Upper lobe of left lung (tissue), 6 donors: ENCODE data around the gene HOATZ. TPM values are rescaled to one million over a fixed set of nuclear protein-coding genes. Genes with fewer than 3 reads are reported as not detected.

Source experiments
- ATAC-seq, 2 donors: fragments of 200-7000 bp; cut with Tn5 transposase; one replicate each; pipeline ENCODE4 v1.9.1; 2022; ENCODE audit warnings: mild to moderate bottlenecking in 2 of 2, moderate library complexity in 2 of 2; ENCODE audit not compliant: low FRiP score in 2 of 2
- DNase-seq, 2 donors: peaks; one replicate each; pipeline ENCODE4 v3.0.0-alpha.2; 2019 to 2020
- H3K27ac ChIP-seq, 4 donors: fragments of 200-600 bp; sonication (generic); one replicate each; pipeline ENCODE4 v1.5.1; 2016 to 2019
- H3K27me3 ChIP-seq, 4 donors: fragments of 200-600 bp; sonication (generic); one replicate each; pipeline ENCODE4 v1.5.1; 2017 to 2019
- H3K36me3 ChIP-seq, 4 donors: fragments of 200-600 bp; sonication (generic); one replicate each; pipeline ENCODE4 v1.5.1; 2016 to 2019
- H3K4me1 ChIP-seq, 4 donors: fragments of 200-600 bp; sonication (generic); one replicate each; pipeline ENCODE4 v1.5.1; 2018 to 2019
- H3K4me3 ChIP-seq, 4 donors: fragments of 200-600 bp; sonication (generic); one replicate each; pipeline ENCODE4 v1.5.1; 2017 to 2019; ENCODE audit warnings: mild to moderate bottlenecking in 2 of 4, moderate library complexity in 1 of 4
- H3K9me3 ChIP-seq, 4 donors: fragments of 200-600 bp; sonication (generic); one replicate each; pipeline ENCODE4 v1.5.1; 2018 to 2019
- EP300 ChIP-seq, 4 donors: sonication (generic); formaldehyde crosslinking; IDR thresholded peaks; one replicate each; pipeline ENCODE4 v1.5.1; 2017; ENCODE audit warnings: antibody characterized with exemption in 4 of 4, control low read depth in 2 of 4
- POLR2A ChIP-seq, 4 donors: fragments of 450-650 bp; IDR thresholded peaks; one replicate each; pipeline ENCODE4 v1.5.1; 2016 to 2017; ENCODE audit warnings: antibody characterized with exemption in 4 of 4, mild to moderate bottlenecking in 2 of 4
- POLR2AphosphoS5 ChIP-seq, 2 donors: sonication (generic); formaldehyde crosslinking; IDR thresholded peaks; one replicate each; pipeline ENCODE4 v1.5.1; 2017; ENCODE audit warnings: antibody characterized with exemption in 2 of 2
- WGBS, 2 donors: methylation state at CpG; one replicate each; pipeline ENCODE4 v1.1.5; 2017 to 2018; 5-methylcytosine and 5-hydroxymethylcytosine counted together
- total RNA-seq, 6 donors: library from RNA; depleted of rRNA in 4 of 6; stranded (reverse); fragments of >200 nt in 4 of 6; gene quantifications; one replicate each; pipeline versions ENCODE4 v1.1.0 to v1.2.1, GENCODE V29; 2016 to 2021
- TF ChIP-seq, protein P1 (sequence below), 6 experiments: fragments of 450-650 bp in 4 of 6; fragments of 200-600 bp in 2 of 6; sonication (generic) in 2 of 6; IDR thresholded peaks; one replicate each; pipeline ENCODE4 v1.5.1; 2016 to 2019; ENCODE audit warnings: antibody characterized with exemption in 6 of 6
- donor health status: DM: no; HTN: no; CAD: no; lungs with moderate emphysema.
- donor health status: DM: no; HTN: yes; CAD: no; lungs with severe emphysema.

The HOATZ gene
- 10 to 100 TPM in 1 of 6 donors, 1 to 10 TPM in 4, under 1 TPM in 1; 0.37 to 59.0 (median 8.1) TPM for total RNA-seq

DNA sequence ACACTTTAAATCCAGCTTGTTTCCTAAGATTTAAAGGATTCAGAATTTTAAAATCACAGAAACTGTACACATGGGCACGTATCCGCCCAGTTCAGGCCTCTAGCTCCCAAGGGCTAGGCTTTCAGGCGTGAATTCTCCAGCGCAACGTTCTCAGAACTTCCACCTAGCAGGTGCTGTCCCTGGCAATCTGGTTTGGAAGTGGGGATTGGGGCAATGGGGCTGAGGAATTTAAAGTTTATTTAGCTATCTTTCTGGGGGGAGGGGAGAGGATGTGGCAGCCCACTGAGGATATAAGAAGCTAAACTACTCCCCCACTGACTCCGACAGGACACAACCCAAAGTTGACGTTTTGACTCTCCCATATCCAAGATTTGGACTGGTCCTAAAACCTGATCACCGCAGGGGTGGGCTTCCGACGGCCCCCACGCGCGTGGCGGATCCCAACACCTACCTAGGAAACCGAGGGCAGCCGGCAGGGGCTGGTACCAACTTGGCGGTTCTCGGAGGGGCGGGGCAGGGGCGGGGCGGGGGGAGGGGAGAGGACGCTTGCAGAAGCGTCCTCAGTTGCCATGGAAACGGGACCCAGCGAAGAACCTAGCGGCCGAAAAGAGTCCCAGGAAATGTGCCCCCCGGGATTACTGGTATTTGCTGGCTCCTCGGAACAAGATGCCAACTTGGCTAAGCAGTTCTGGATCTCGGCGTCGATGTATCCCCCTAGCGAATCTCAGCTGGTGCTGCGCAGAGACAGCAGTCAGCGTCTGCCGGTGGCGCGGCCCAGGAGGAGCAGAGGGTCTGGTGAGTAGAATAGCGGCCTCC, at the start of gene HOATZ:
HOATZ (plus strand) TSS at position 563 of the 816 bp plus-strand sequence; CDS start at position 570, 7 bp downstream.
- no peaks in the 10 kb centered on the region for H3K36me3 ChIP-seq
- peaks cover 11 to 21% (median 17%) of the 10 kb centered on the region in 4 donors for H3K4me1 ChIP-seq
- H3K27me3 ChIP-seq = peaks cover 0 to 22% (median 11%) of the 10 kb centered on the region in 4 donors
- ATAC-seq (no peak), DNase-seq (peak in 1 of 2 donors; percentile 75)
- no peak within 1 kb of the TSS for H3K27ac ChIP-seq
- 23 to 29% methylated on average over 27 to 32 of the region's 39 CpGs for WGBS, 2 donors
- TF ChIP-seq EP300 (IDR thresholded peaks at IDR 0.05) (no peak), POLR2A (IDR thresholded peaks at IDR 0.05) (no peak), POLR2AphosphoS5 (IDR thresholded peaks at IDR 0.05) (no peak)
- TF ChIP-seq, protein P1, sequence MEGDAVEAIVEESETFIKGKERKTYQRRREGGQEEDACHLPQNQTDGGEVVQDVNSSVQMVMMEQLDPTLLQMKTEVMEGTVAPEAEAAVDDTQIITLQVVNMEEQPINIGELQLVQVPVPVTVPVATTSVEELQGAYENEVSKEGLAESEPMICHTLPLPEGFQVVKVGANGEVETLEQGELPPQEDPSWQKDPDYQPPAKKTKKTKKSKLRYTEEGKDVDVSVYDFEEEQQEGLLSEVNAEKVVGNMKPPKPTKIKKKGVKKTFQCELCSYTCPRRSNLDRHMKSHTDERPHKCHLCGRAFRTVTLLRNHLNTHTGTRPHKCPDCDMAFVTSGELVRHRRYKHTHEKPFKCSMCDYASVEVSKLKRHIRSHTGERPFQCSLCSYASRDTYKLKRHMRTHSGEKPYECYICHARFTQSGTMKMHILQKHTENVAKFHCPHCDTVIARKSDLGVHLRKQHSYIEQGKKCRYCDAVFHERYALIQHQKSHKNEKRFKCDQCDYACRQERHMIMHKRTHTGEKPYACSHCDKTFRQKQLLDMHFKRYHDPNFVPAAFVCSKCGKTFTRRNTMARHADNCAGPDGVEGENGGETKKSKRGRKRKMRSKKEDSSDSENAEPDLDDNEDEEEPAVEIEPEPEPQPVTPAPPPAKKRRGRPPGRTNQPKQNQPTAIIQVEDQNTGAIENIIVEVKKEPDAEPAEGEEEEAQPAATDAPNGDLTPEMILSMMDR (IDR thresholded peaks at IDR 0.05) = no peak
- H3K9me3 ChIP-seq = no peaks in the 10 kb centered on the region
- H3K4me3 ChIP-seq = peak within 1 kb of the TSS in 2 of 4 donors; percentile 3 to 11

DNA sequence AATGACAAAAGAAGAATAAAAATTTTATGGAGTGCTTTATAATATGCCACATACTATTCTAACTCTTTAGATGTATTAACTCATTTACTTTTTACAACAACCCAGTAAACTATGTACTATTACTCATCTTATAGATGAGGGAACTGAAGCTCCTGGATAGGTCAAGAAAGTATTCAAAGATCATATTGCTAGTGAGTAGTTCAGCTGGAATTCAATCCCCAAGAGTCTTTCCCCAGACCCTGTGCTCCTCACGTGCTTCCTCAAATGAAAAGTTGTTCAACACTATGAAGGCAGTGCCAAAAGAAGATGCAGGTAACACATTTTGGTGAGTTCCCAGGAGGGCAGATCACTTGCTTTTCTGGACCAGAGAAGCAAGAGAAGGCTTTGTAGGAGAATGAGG, 49.2 kb upstream of the HOATZ start:
- no peaks in the 10 kb centered on the region for H3K4me1 ChIP-seq
- no peak for ATAC-seq
- H3K27me3 ChIP-seq = no peaks in the 10 kb centered on the region
- 71 to 72% methylated on average over 1 of the region's 1 CpG for WGBS, 2 donors
- H3K27ac ChIP-seq = no peak overlapping the region
- H3K9me3 ChIP-seq = no peaks in the 10 kb centered on the region
- no peak overlapping the region for H3K4me3 ChIP-seq
- no peak for DNase-seq
- no peaks in the 10 kb centered on the region for H3K36me3 ChIP-seq
- TF ChIP-seq, protein P1 (IDR thresholded peaks at IDR 0.05) = no peak
- TF ChIP-seq EP300 (IDR thresholded peaks at IDR 0.05) (no peak), POLR2A (IDR thresholded peaks at IDR 0.05) (no peak), POLR2AphosphoS5 (IDR thresholded peaks at IDR 0.05) (no peak)

DNA sequence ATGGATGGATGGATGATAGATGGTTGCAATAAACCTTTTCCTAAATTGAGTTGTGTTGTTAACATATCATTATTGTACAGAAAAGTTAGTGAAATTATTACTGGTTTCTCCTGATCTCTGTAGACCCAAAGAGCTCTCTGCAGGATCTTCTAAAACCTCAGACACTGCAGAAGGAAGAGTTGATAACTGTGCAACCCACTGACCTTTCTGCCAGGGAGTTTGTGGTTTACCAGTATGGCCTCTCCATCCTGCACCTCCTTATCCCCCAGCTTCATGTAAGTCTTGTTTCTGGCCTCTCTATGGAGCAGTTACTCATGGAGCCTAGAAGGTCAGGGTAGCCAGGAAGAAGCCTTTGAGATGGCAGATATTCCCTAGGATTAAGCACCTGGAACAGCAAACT, 48.0 kb upstream of the HOATZ start:
- Histone ChIP-seq H3K27me3 (no peaks in the 10 kb centered on the region), H3K4me1 (no peaks in the 10 kb centered on the region), H3K36me3 (no peaks in the 10 kb centered on the region), H3K4me3 (no peak overlapping the region), H3K27ac (no peak overlapping the region), H3K9me3 (no peaks in the 10 kb centered on the region)
- DNase-seq (no peak), ATAC-seq (no peak)
- TF ChIP-seq POLR2A (IDR thresholded peaks at IDR 0.05) (no peak), POLR2AphosphoS5 (IDR thresholded peaks at IDR 0.05) (no peak), EP300 (IDR thresholded peaks at IDR 0.05) (no peak)
- TF ChIP-seq, protein P1 (IDR thresholded peaks at IDR 0.05) = no peak

DNA sequence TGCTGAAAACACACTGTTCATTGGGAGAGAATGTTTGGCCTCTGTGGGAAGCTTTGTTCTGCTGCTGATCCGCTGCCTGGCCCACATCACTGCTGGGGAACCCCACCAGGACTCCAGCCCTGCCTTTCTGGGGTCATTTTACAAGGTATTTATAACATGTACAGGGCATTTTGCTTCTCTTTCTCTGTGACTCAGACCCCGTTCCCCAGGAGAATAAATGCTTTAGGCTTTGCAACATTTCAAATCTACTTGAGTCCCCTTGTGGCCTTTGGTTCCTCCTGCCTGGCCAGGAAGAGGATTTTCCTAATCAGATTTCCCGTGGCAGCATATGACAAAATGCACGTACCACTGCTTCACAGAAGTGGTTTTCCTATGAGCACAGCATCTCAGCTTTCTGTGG, 45.4 kb upstream of the HOATZ start:
- Histone ChIP-seq H3K27me3 (no peaks in the 10 kb centered on the region), H3K36me3 (no peaks in the 10 kb centered on the region), H3K9me3 (no peaks in the 10 kb centered on the region), H3K4me3 (no peak overlapping the region), H3K27ac (no peak overlapping the region), H3K4me1 (no peaks in the 10 kb centered on the region)
- no peak for ATAC-seq
- TF ChIP-seq POLR2A (IDR thresholded peaks at IDR 0.05) (no peak), POLR2AphosphoS5 (IDR thresholded peaks at IDR 0.05) (no peak)
- TF ChIP-seq, protein P1 (IDR thresholded peaks at IDR 0.05) = no peak
- WGBS, 2 donors = 40 to 62% methylated on average over 4 of the region's 4 CpGs
- no peak for DNase-seq

DNA sequence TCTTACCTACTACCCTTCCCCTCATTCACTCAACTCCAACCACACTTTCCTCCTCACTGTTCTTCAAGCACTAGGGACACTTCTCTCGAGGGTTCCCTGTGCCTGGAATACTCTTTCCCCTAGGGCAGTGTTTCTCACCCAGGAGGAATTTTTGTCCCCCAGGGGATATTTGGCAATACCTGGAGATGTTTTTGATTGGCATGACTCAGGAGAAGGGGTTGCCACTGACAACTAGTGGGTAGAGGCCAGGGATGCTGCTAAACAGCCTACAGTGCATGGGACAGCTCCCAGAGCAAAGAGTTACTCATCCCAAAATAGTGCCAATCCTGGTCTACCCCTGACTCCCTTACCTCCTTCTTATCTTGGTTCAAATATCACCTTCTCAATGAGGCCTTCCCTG, 42.4 kb upstream of the HOATZ start:
- no peaks in the 10 kb centered on the region for H3K36me3 ChIP-seq
- no peaks in the 10 kb centered on the region for H3K27me3 ChIP-seq
- TF ChIP-seq EP300 (IDR thresholded peaks at IDR 0.05) (no peak), POLR2A (IDR thresholded peaks at IDR 0.05) (no peak), POLR2AphosphoS5 (IDR thresholded peaks at IDR 0.05) (no peak)
- TF ChIP-seq, protein P1 (IDR thresholded peaks at IDR 0.05) = no peak
- no peak overlapping the region for H3K27ac ChIP-seq
- no peak for ATAC-seq
- H3K4me3 ChIP-seq = no peak overlapping the region
- DNase-seq = no peak
- no peaks in the 10 kb centered on the region for H3K4me1 ChIP-seq
- 81 to 100% methylated on average over 1 of the region's 1 CpG for WGBS, 2 donors
- H3K9me3 ChIP-seq = peaks cover 0 to 3% (median 0%) of the 10 kb centered on the region in 4 donors
